ENCODE measurements around the gene TMEM256.
A peak's percentile ranks its signal among the peaks of the same experiment; 100 is the strongest.

The TMEM256 gene

DNA sequence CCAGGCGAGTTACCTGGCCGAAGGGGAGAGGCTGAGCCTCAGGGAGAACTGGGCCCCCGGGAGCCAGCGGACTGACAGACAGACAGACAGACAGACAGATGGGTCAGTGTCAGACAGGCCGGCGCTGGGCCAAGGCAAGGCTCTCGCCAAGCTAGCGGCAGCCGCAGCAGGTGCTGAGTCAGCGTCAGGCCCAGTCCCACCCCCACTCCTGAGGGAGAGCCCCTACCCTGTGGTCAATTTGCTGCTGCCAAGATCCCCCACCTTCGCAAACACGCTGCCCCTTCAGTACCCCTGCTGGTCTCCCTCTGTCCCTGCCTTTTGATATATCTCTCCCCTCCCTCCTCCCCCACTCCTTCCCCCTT lies 36.9 kb upstream of the TMEM256 start:
- H3K9me3 ChIP-seq (replicated peaks in 1 of 11): no peaks in the 10 kb centered on the region
- TF ChIP-seq Cebpa-rat (IDR thresholded peaks at IDR 0.05): no peak
- no peaks in the 10 kb centered on the region for H3K36me3 ChIP-seq
- H3K4me2 ChIP-seq: peak overlapping the region; percentile 81 to 99 (median 89)
- peaks cover 85 to 92% (median 89%) of the 10 kb centered on the region in 11 experiments for H3K27me3 ChIP-seq
- H3K4me3 ChIP-seq: peak overlapping the region; percentile 47 to 72 (median 54); a peak in 10 of 20 replicates
- H3K9ac ChIP-seq: peak overlapping the region in 4 of 11 experiments; percentile 31 to 66 (median 50); a peak in 4 of 22 replicates
- H3K27ac ChIP-seq: no peak overlapping the region
- peaks cover 18 to 71% (median 50%) of the 10 kb centered on the region in 11 experiments; a peak in 21 of 22 replicates for H4K20me1 ChIP-seq
- H3K4me1 ChIP-seq: peaks cover 56 to 67% (median 64%) of the 10 kb centered on the region in 10 experiments

DNA sequence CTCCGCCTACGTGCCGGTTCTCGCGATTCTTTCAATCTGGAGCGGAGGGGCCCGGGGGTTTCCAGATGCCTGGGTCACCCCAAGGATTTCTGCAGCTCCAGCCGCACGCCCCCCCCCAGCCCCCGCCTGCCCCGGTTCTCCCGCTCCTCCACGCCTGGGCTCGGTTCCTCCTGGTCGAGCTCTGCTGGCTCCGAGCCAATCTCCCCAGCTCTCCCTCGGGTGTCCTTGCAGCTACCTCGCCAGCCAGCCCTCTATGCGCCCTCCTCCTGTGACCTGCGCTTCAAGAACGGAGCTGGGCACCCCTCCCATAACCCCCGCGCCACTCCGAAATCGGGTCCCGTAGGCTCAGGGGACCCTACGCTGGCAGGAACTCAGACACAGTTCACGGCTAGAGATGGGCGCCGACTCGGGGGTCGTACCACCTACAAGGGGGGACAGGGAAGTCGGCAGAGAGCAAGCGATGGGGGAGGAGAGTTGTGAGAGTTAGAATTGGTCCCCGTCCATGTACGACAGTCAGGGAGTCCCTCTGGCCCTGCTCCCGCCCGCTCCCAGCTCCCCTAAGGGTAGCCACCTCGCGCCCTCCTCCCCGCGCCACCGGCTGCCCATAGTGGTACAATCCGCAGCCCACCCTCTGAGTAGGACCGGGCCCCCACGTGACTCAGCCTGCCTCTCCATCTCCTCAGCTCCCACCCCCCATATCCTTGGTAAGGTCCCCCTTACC lies 36.4 kb upstream of the TMEM256 start:
- Histone ChIP-seq H3K27me3 (peaks cover 80 to 86% (median 83%) of the 10 kb centered on the region in 11 experiments), H3K9me3 (replicated peaks in 1 of 11) (no peaks in the 10 kb centered on the region), H3K9ac (peak overlapping the region; percentile 24 to 66 (median 41); a peak in 15 of 22 replicates), H3K4me1 (peaks cover 50 to 66% (median 60%) of the 10 kb centered on the region in 10 experiments), H3K4me3 (peak overlapping the region; percentile 47 to 72 (median 54)), H4K20me1 (peaks cover 18 to 68% (median 46%) of the 10 kb centered on the region in 11 experiments; a peak in 21 of 22 replicates), H3K4me2 (peak overlapping the region; percentile 81 to 99 (median 89)), H3K27ac (no peak overlapping the region), H3K36me3 (no peaks in the 10 kb centered on the region)
- TF ChIP-seq Cebpa-rat (IDR thresholded peaks at IDR 0.05): no peak

- Histone ChIP-seq H3K4me3 (peak within 1 kb of the TSS; percentile 48 to 79 (median 65)), H3K4me1 (peaks cover 46 to 63% (median 57%) of the 10 kb centered on the region in 10 experiments), H4K20me1 (peaks cover 18 to 66% (median 46%) of the 10 kb centered on the region in 11 experiments; a peak in 21 of 22 replicates), H3K9ac (peak within 1 kb of the TSS; percentile 30 to 82 (median 61); a peak in 21 of 22 replicates), H3K9me3 (replicated peaks in 1 of 11) (no peaks in the 10 kb centered on the region), H3K36me3 (no peaks in the 10 kb centered on the region), H3K4me2 (peak within 1 kb of the TSS; percentile 92 to 99 (median 95)), H3K27me3 (peaks cover 73 to 80% (median 76%) of the 10 kb centered on the region in 11 experiments), H3K27ac (no peak within 1 kb of the TSS)
- no peak for TF ChIP-seq Cebpa-rat (IDR thresholded peaks at IDR 0.05)
These were observed 35.7 kb upstream of the TMEM256 start, which contains the start of gene FGF11 for GRCh38 chr17:7439462-7440112. TSS of gene FGF11 (plus strand) at chr17:7439512. CDS start at chr17:7439621, 109 bp downstream.

DNA sequence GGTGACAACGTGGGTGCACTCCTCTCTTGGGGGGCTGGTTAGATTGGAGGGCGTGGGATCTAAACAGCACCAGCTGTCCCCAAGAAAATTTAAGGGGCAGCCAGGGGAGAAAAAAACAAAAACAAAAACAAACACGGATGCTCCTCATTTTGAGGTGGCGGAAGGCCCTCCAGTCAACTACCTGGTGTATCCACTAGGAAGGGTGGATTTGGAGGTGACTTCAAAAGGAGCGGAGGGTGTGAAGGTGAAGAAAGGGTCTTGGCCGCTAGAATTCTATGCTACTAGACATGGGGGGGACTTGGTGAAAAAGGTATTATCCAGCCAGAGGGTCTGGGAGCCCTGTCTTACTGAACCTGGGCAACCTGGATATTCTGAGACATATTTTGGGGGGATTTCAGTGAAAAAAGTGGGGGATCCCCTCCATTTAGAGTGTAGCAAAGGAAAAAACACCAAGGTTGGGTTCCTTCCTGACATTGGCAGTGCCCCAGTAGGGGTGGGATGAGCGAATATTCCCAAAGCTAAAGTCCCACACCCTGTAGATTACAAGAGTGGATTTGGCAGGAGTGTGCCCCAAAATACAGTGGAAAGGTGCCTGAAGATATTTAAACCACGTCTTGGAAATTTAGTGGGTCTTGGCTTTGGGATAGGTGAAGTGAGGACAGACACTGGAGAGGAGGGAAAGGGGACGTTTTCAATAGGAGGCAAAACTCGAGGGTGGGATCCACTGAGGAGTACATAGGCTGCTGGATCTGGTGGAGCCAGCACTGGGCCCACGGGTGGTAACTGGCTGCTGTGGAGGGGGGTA lies 35.0 kb upstream of the TMEM256 start:
- H3K9me3 ChIP-seq (replicated peaks in 1 of 11): no peaks in the 10 kb centered on the region
- peak overlapping the region; percentile 42 to 79 (median 65); a peak in 19 of 20 replicates for H3K4me3 ChIP-seq
- peak overlapping the region; percentile 92 to 99 (median 95) for H3K4me2 ChIP-seq
- no peaks in the 10 kb centered on the region for H3K36me3 ChIP-seq
- peak overlapping the region in 10 of 11 experiments; percentile 34 to 82 (median 60); a peak in 15 of 22 replicates for H3K9ac ChIP-seq
- no peak overlapping the region for H3K27ac ChIP-seq
- H3K27me3 ChIP-seq: peaks cover 66 to 72% (median 69%) of the 10 kb centered on the region in 11 experiments
- TF ChIP-seq Cebpa-rat (IDR thresholded peaks at IDR 0.05): no peak
- H4K20me1 ChIP-seq: peaks cover 18 to 65% (median 42%) of the 10 kb centered on the region in 11 experiments; a peak in 21 of 22 replicates
- H3K4me1 ChIP-seq: peaks cover 46 to 61% (median 57%) of the 10 kb centered on the region in 10 experiments

- Histone ChIP-seq H4K20me1 (peaks cover 18 to 58% (median 42%) of the 10 kb centered on the region in 11 experiments; a peak in 21 of 22 replicates), H3K36me3 (no peaks in the 10 kb centered on the region), H3K4me3 (peak overlapping the region; percentile 47 to 79 (median 68)), H3K9me3 (replicated peaks in 1 of 11) (no peaks in the 10 kb centered on the region), H3K4me2 (peak overlapping the region; percentile 92 to 99 (median 95)), H3K4me1 (peaks cover 46 to 62% (median 57%) of the 10 kb centered on the region in 10 experiments), H3K27me3 (peaks cover 58 to 64% (median 61%) of the 10 kb centered on the region in 11 experiments), H3K9ac (peak overlapping the region in 10 of 11 experiments; percentile 34 to 82 (median 60); a peak in 19 of 22 replicates), H3K27ac (no peak overlapping the region)
- no peak for TF ChIP-seq Cebpa-rat (IDR thresholded peaks at IDR 0.05)
These were observed 34.2 kb upstream of the TMEM256 start for GRCh38 chr17:7437950-7438614.

- Histone ChIP-seq H4K20me1 (peaks cover 18 to 56% (median 42%) of the 10 kb centered on the region in 11 experiments; a peak in 21 of 22 replicates), H3K9me3 (replicated peaks in 1 of 11) (no peaks in the 10 kb centered on the region), H3K36me3 (no peaks in the 10 kb centered on the region), H3K27ac (no peak overlapping the region), H3K4me2 (peak overlapping the region; percentile 92 to 99 (median 95)), H3K4me3 (peak overlapping the region; percentile 63 to 80 (median 74); a peak in 19 of 20 replicates), H3K9ac (peak overlapping the region in 10 of 11 experiments; percentile 40 to 84 (median 74); a peak in 8 of 22 replicates), H3K27me3 (peaks cover 51 to 58% (median 55%) of the 10 kb centered on the region in 11 experiments), H3K4me1 (peaks cover 46 to 62% (median 57%) of the 10 kb centered on the region in 10 experiments)
- TF ChIP-seq Cebpa-rat (IDR thresholded peaks at IDR 0.05): no peak
These were observed 33.5 kb upstream of the TMEM256 start for GRCh38 chr17:7437369-7437863.

DNA sequence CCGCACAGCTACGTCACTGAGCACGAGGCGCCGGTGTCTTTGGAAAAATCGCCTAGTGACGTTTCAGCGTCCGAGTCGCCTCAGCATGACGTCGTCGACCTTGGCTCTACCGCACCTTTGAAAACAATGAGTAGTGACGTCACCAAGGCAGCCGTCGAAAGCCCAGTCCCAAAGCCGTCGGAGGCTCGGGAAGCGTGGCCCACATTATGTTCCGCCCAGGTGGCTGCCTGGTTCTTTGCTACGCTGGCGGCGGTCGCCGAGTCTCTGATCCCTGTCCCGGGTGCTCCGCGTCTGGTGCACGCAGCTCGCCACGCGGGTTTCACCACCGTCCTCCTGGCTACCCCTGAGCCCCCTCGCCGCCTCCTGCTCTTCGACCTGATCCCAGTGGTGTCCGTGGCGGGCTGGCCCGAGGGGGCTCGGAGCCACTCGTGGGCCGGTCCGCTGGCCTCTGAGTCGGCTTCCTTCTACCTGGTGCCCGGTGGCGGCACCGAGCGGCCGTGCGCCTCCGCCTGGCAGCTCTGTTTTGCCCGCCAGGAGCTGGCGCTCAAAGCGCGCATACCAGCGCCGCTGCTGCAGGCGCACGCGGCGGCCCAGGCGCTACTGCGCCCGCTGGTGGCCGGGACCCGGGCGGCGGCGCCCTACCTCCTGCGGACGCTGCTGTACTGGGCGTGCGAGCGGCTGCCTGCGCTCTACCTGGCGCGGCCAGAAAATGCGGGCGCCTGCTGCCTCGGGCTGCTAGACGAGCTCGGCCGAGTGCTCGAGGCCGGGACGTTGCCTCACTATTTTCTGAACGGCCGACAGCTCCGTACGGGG lies 32.9 kb upstream of the TMEM256 start:
- H3K4me1 ChIP-seq: peaks cover 46 to 62% (median 57%) of the 10 kb centered on the region in 10 experiments
- peak overlapping the region in 9 of 11 experiments; percentile 66 to 84 (median 74); a peak in 14 of 22 replicates for H3K27ac ChIP-seq
- H3K9ac ChIP-seq: peak overlapping the region; percentile 70 to 84 (median 81); a peak in 21 of 22 replicates
- no peak for TF ChIP-seq Cebpa-rat (IDR thresholded peaks at IDR 0.05)
- H3K27me3 ChIP-seq: peaks cover 45 to 51% (median 48%) of the 10 kb centered on the region in 11 experiments
- H3K9me3 ChIP-seq (replicated peaks in 1 of 11): no peaks in the 10 kb centered on the region
- H3K36me3 ChIP-seq: no peaks in the 10 kb centered on the region
- H3K4me3 ChIP-seq: peak overlapping the region; percentile 63 to 80 (median 74)
- peaks cover 18 to 54% (median 42%) of the 10 kb centered on the region in 11 experiments; a peak in 21 of 22 replicates for H4K20me1 ChIP-seq
- peak overlapping the region; percentile 92 to 99 (median 95) for H3K4me2 ChIP-seq
